IMR-90 (cell line): Measurements from ENCODE around the gene TNRC6A.

Experiments used
- BHLHE40 ChIP-seq: fragments of 150-350 bp; IDR thresholded peaks from 2 replicates; pipeline ENCODE4 v1.6.1; 2016; ENCODE audit warnings: mild to moderate bottlenecking, low read depth, low read length
- CTCF ChIP-seq: conservative IDR thresholded peaks from 2 replicates; pipeline ENCODE4 v1.5.1; 2012; ENCODE audit warnings: mild to moderate bottlenecking, low read depth, low read length, improper control_type of control experiment
- MAFK ChIP-seq: IDR thresholded peaks from 2 replicates; pipeline ENCODE4 v1.6.1; 2012; ENCODE audit warnings: low read depth, low read length, improper control_type of control experiment
- POLR2A ChIP-seq: IDR thresholded peaks from 2 replicates; pipeline ENCODE4 v1.6.1; 2012; ENCODE audit warnings: mild to moderate bottlenecking, low read depth, low read length
- RCOR1 ChIP-seq: IDR thresholded peaks from 2 replicates; pipeline ENCODE4 v1.6.1; 2012; ENCODE audit warnings: mild to moderate bottlenecking, low read length, improper control_type of control experiment; ENCODE audit not compliant: insufficient replicate concordance
- RFX5 ChIP-seq: IDR thresholded peaks from 2 replicates; pipeline ENCODE4 v1.8.0; 2012; ENCODE audit warnings: low read depth, mild to moderate bottlenecking, low read length, moderate library complexity
- USF2 ChIP-seq: fragments of 150-350 bp; IDR thresholded peaks from 2 replicates; pipeline ENCODE4 v1.6.1; 2017; ENCODE audit warnings: mild to moderate bottlenecking, antibody characterized with exemption, low read length, low read depth
- TF ChIP-seq, protein P1 (sequence below): fragments of 150-350 bp; IDR thresholded peaks from 2 replicates; pipeline ENCODE4 v1.6.1; 2016; ENCODE audit warnings: low read depth, mild to moderate bottlenecking, low read length, moderate library complexity, borderline replicate concordance

- TF ChIP-seq BHLHE40 (no peak), RFX5 (no peak), CTCF (no peak), MAFK (no peak), RCOR1 (no peak), POLR2A (no peak), USF2 (no peak)
- TF ChIP-seq, protein P1, sequence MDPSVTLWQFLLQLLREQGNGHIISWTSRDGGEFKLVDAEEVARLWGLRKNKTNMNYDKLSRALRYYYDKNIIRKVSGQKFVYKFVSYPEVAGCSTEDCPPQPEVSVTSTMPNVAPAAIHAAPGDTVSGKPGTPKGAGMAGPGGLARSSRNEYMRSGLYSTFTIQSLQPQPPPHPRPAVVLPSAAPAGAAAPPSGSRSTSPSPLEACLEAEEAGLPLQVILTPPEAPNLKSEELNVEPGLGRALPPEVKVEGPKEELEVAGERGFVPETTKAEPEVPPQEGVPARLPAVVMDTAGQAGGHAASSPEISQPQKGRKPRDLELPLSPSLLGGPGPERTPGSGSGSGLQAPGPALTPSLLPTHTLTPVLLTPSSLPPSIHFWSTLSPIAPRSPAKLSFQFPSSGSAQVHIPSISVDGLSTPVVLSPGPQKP, result no peak
These were observed 1.4 kb upstream of the TNRC6A start for GRCh38 chr16:24728011-24728410.
